Rectal smooth muscle tissue (tissue), 1 donor: ENCODE results near the gene SLC36A1.

Experiments
- H3K27ac ChIP-seq: one replicate; pipeline ENCODE4 v1.7.0; 2013; ENCODE audit warnings: low read depth, low read length, inconsistent platforms
- H3K27me3 ChIP-seq: one replicate; pipeline ENCODE4 v1.7.0; 2013; ENCODE audit warnings: low read length; ENCODE audit not compliant: control insufficient read depth, insufficient read depth
- H3K36me3 ChIP-seq: one replicate; pipeline ENCODE4 v1.7.0; 2013; ENCODE audit warnings: low read length; ENCODE audit not compliant: control insufficient read depth, insufficient read depth
- H3K4me1 ChIP-seq: one replicate; pipeline ENCODE4 v1.7.0; 2013; ENCODE audit warnings: low read length; ENCODE audit not compliant: control insufficient read depth, insufficient read depth
- H3K4me3 ChIP-seq: one replicate; pipeline ENCODE4 v1.7.0; 2013; ENCODE audit warnings: low read length
- H3K9ac ChIP-seq: one replicate; pipeline ENCODE4 v1.7.0; 2013; ENCODE audit warnings: low read length

Gene SLC36A1

GRCh38 chr5:151475388-151475787 is 28.0 kb downstream of the SLC36A1 start:
- H3K36me3 ChIP-seq: peaks cover 6% of the 10 kb centered on the region
- no peaks in the 10 kb centered on the region for H3K4me1 ChIP-seq
- no peak overlapping the region for H3K9ac ChIP-seq
- no peak overlapping the region for H3K27ac ChIP-seq
- no peaks in the 10 kb centered on the region for H3K27me3 ChIP-seq
- H3K4me3 ChIP-seq: no peak overlapping the region

GRCh38 chr5:151476016-151476415 is 28.6 kb downstream of the SLC36A1 start:
- H3K4me1 ChIP-seq: peaks cover 5% of the 10 kb centered on the region
- H3K36me3 ChIP-seq: peaks cover 6% of the 10 kb centered on the region
- no peak overlapping the region for H3K27ac ChIP-seq
- no peaks in the 10 kb centered on the region for H3K27me3 ChIP-seq
- H3K9ac ChIP-seq: no peak overlapping the region
- H3K4me3 ChIP-seq: no peak overlapping the region

GRCh38 chr5:151477101-151477500 is 29.7 kb downstream of the SLC36A1 start:
- no peak overlapping the region for H3K9ac ChIP-seq
- H3K4me1 ChIP-seq: peaks cover 6% of the 10 kb centered on the region
- no peak overlapping the region for H3K4me3 ChIP-seq
- no peaks in the 10 kb centered on the region for H3K27me3 ChIP-seq
- H3K27ac ChIP-seq: no peak overlapping the region
- H3K36me3 ChIP-seq: peaks cover 6% of the 10 kb centered on the region

- Histone ChIP-seq H3K27ac (peak overlapping the region; percentile 30), H3K36me3 (peaks cover 9% of the 10 kb centered on the region)
Observed at GRCh38 chr5:151480384-151481293, 33.2 kb downstream of the SLC36A1 start.

GRCh38 chr5:151483176-151483575 is 35.8 kb downstream of the SLC36A1 start:
- peaks cover 16% of the 10 kb centered on the region for H3K36me3 ChIP-seq
- no peak overlapping the region for H3K27ac ChIP-seq

More at GRCh38 chr5:151480384-151481293, 33.2 kb downstream of the SLC36A1 start:
- Histone ChIP-seq H3K9ac (no peak overlapping the region), H3K4me3 (no peak overlapping the region), H3K4me1 (peaks cover 6% of the 10 kb centered on the region), H3K27me3 (no peaks in the 10 kb centered on the region)

GRCh38 chr5:151483647-151484046 is 36.2 kb downstream of the SLC36A1 start:
- Histone ChIP-seq H3K9ac (no peak overlapping the region), H3K27ac (no peak overlapping the region), H3K4me1 (peaks cover 6% of the 10 kb centered on the region), H3K27me3 (no peaks in the 10 kb centered on the region), H3K36me3 (peaks cover 18% of the 10 kb centered on the region), H3K4me3 (no peak overlapping the region)

More at GRCh38 chr5:151483176-151483575, 35.8 kb downstream of the SLC36A1 start:
- Histone ChIP-seq H3K4me1 (peaks cover 6% of the 10 kb centered on the region), H3K9ac (no peak overlapping the region), H3K27me3 (no peaks in the 10 kb centered on the region), H3K4me3 (no peak overlapping the region)

GRCh38 chr5:151487544-151487943 is 40.1 kb downstream of the SLC36A1 start:
- no peak overlapping the region for H3K4me3 ChIP-seq
- H3K27me3 ChIP-seq: no peaks in the 10 kb centered on the region
- peaks cover 24% of the 10 kb centered on the region for H3K36me3 ChIP-seq
- H3K4me1 ChIP-seq: no peaks in the 10 kb centered on the region
- H3K9ac ChIP-seq: no peak overlapping the region
- no peak overlapping the region for H3K27ac ChIP-seq

- Histone ChIP-seq H3K27me3 (no peaks in the 10 kb centered on the region), H3K27ac (no peak overlapping the region), H3K9ac (no peak overlapping the region), H3K36me3 (peaks cover 19% of the 10 kb centered on the region), H3K4me3 (no peak overlapping the region), H3K4me1 (no peaks in the 10 kb centered on the region)
Observed at GRCh38 chr5:151490627-151491026, 43.2 kb downstream of the SLC36A1 start.

GRCh38 chr5:151491062-151491461 is 43.7 kb downstream of the SLC36A1 start:
- Histone ChIP-seq H3K4me1 (no peaks in the 10 kb centered on the region), H3K9ac (no peak overlapping the region), H3K4me3 (no peak overlapping the region), H3K27me3 (no peaks in the 10 kb centered on the region), H3K27ac (no peak overlapping the region), H3K36me3 (peaks cover 17% of the 10 kb centered on the region)

GRCh38 chr5:151492729-151493128 is 45.3 kb downstream of the SLC36A1 start:
- peaks cover 12% of the 10 kb centered on the region for H3K36me3 ChIP-seq
- H3K4me3 ChIP-seq: no peak overlapping the region
- no peaks in the 10 kb centered on the region for H3K4me1 ChIP-seq
- H3K9ac ChIP-seq: no peak overlapping the region
- no peaks in the 10 kb centered on the region for H3K27me3 ChIP-seq
- H3K27ac ChIP-seq: no peak overlapping the region

GRCh38 chr5:151493665-151494064 is 46.3 kb downstream of the SLC36A1 start:
- Histone ChIP-seq H3K4me1 (no peaks in the 10 kb centered on the region), H3K27ac (no peak overlapping the region), H3K4me3 (no peak overlapping the region), H3K9ac (no peak overlapping the region), H3K27me3 (no peaks in the 10 kb centered on the region), H3K36me3 (peaks cover 6% of the 10 kb centered on the region)

- no peaks in the 10 kb centered on the region for H3K4me1 ChIP-seq
- no peak overlapping the region for H3K27ac ChIP-seq
- H3K9ac ChIP-seq: no peak overlapping the region
- peaks cover 3% of the 10 kb centered on the region for H3K36me3 ChIP-seq
- H3K4me3 ChIP-seq: no peak overlapping the region
- no peaks in the 10 kb centered on the region for H3K27me3 ChIP-seq
Observed at GRCh38 chr5:151495320-151495719, 47.9 kb downstream of the SLC36A1 start.

GRCh38 chr5:151496041-151496484 is 48.7 kb downstream of the SLC36A1 start:
- Histone ChIP-seq H3K27ac (no peak overlapping the region), H3K36me3 (no peaks in the 10 kb centered on the region), H3K9ac (no peak overlapping the region), H3K4me3 (no peak overlapping the region), H3K4me1 (no peaks in the 10 kb centered on the region), H3K27me3 (no peaks in the 10 kb centered on the region)
